Measurements from ENCODE around the gene CHD9.

The CHD9 gene

DNA sequence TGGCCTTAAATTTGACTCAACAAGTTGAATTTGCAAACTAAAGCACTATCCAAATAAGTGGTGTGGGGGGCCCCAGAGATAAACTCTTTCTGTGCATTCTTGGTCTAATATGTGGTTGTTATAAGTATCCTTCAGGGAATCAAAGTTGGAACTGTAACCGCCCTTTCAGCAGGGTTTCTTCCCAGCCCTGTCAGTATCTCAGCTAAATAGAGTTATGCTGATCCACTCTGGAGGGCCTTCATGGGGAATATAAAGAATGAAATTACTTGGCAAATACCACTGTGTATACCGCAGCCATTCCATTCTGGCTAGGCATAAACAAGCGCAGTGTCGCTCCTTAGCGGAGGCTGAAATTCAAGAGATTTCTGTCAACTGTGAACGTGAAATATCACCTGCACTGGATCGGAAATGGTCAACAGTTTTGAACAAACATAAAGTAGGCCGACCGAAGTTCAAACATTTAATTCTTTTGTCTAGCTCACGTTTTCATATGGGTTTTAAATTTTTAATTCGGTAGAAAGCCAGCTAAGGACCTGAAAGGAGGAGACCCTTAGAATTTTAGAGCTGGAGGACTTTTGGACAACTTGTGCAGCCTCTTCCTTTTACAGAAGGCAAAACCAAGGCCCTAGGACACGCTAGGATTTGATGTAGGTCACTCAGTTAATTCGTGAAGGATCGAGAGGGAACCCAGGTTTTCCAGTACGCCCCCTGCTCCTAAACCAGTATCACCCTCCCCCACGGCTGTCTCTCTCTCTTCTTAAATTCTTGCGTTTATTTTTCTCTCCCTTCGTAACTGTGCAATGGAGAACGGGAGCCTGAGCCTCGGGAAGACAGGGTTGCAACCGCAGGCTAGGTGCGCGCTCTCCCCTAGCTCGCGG lies 74.7 kb downstream of the CHD9 start:
- H3K4me1 ChIP-seq (ENCODE audit: control extremely low read depth in 1 of 4, control insufficient read depth in 4 of 4, insufficient read depth in 4 of 4, low read length in 3 of 4): peaks cover 3 to 16% (median 12%) of the 10 kb centered on the region in 4 experiments
- DNase-seq: peak in 1 of 3 donors; percentile 46
- no peaks in the 10 kb centered on the region for H3K27me3 ChIP-seq (replicated peaks in 2 of 5; ENCODE audit: control insufficient read depth in 4 of 5, insufficient read depth in 5 of 5, low read length in 4 of 5)
- ChIA-PET POLR2A (interaction anchor here (0.7 to 3.1 kb wide), 6 partner anchors 26 to 78 kb away, joined by 3 to 10 read pairs (median 3); no protein-coding TSS in a partner anchor), CTCF (interaction anchor here (1.0 to 3.0 kb wide), 17 partner anchors 8 to 91 kb away, joined by 3 to 24 read pairs (median 5); partner anchors contain the start of genes CHD9 and CHD9NB)
- peak overlapping the region; percentile 70 to 94 (median 89) for H3K4me3 ChIP-seq (ENCODE audit: control insufficient read depth in 1 of 7, extremely low read depth in 1 of 7, insufficient read depth in 4 of 7, low read depth in 2 of 7, low read length in 6 of 7)
- H3K27ac ChIP-seq (ENCODE audit: insufficient read depth in 1 of 2, low read depth in 1 of 2, low read length in 2 of 2, poor library complexity in 1 of 2, severe bottlenecking in 2 of 2): peak overlapping the region; percentile 54 to 87
- H3K36me3 ChIP-seq (ENCODE audit: control insufficient read depth in 4 of 4, insufficient read depth in 4 of 4, low read length in 3 of 4): no peaks in the 10 kb centered on the region
- 41% methylated on average over 24 of the region's 25 CpGs for WGBS (ENCODE audit: insufficient coverage)
- H3K9me3 ChIP-seq (ENCODE audit: control extremely low read depth in 1 of 5, control insufficient read depth in 4 of 5, insufficient read depth in 2 of 5, low read depth in 1 of 5, low read length in 4 of 5): no peaks in the 10 kb centered on the region

DNA sequence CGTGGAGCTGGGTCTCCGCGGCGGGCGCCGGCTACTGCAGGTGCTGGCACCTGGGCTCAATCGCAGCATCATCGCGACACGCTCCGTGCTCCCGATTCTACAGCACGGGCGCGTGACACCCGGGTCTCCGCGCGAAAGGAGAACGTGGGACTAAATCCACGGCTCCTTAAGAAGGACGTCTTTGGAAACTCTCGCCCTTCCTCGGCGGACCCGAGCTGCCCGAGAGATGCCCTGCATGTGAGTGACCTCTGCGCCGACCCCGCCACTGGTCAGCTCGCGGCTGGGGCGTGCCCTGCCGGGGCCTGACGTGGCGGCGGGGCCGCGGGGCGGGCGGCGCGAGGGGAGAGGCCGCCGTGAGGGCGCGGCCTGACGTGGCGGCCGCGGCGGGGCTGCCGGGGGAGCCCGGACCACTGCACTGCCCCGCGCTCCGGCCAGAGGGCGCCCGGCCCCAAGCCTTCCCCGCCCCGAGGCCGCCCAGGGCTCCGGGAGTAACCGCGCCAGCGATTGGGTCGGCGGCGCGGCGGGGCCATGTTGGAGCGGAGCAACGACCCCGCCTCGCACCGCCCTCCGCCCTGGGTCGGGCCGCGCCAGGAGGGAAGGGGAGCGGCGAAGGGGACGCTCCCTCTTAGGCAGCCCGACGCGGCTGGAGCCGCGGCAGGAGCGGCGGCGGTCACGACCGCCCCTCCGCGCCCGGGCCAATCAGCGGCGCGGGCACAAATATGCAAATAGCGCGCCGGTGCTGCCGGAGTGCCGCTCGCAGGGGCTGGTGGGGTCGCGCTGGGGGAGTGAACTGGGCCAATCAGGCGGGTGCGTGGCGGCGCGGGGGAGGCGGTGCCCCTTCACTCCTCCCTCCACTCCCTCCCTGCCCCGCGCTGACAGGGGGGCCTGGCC lies 75.6 kb downstream of the CHD9 start:
- CTCF ChIA-PET: interaction anchor here (1.0 to 3.0 kb wide), 15 partner anchors 9 to 91 kb away, joined by 3 to 24 read pairs (median 6); partner anchors contain the start of gene CHD9
- peak; percentile 95 to 98 (median 97) for DNase-seq
- 1% methylated on average over 84 of the region's 115 CpGs for WGBS (ENCODE audit: insufficient coverage)
- H3K36me3 ChIP-seq (ENCODE audit: control insufficient read depth in 4 of 4, insufficient read depth in 4 of 4, low read length in 3 of 4): peaks cover 0 to 2% (median 0%) of the 10 kb centered on the region in 4 experiments
- peaks cover 3 to 16% (median 12%) of the 10 kb centered on the region in 4 experiments for H3K4me1 ChIP-seq (ENCODE audit: control extremely low read depth in 1 of 4, control insufficient read depth in 4 of 4, insufficient read depth in 4 of 4, low read length in 3 of 4)
- H3K9me3 ChIP-seq (ENCODE audit: control extremely low read depth in 1 of 5, control insufficient read depth in 4 of 5, insufficient read depth in 2 of 5, low read depth in 1 of 5, low read length in 4 of 5): no peaks in the 10 kb centered on the region
- POLR2A ChIA-PET: interaction anchor here (0.7 to 3.1 kb wide), 7 partner anchors 27 to 77 kb away, joined by 3 to 10 read pairs (median 3); partner anchors contain the start of gene CHD9
- H3K27me3 ChIP-seq (replicated peaks in 2 of 5; ENCODE audit: control insufficient read depth in 4 of 5, insufficient read depth in 5 of 5, low read length in 4 of 5): no peaks in the 10 kb centered on the region
- peak overlapping the region; percentile 70 to 94 (median 89) for H3K4me3 ChIP-seq (ENCODE audit: control insufficient read depth in 1 of 7, extremely low read depth in 1 of 7, insufficient read depth in 4 of 7, low read depth in 2 of 7, low read length in 6 of 7)
- peak overlapping the region; percentile 68 to 87 for H3K27ac ChIP-seq (ENCODE audit: insufficient read depth in 1 of 2, low read depth in 1 of 2, low read length in 2 of 2, poor library complexity in 1 of 2, severe bottlenecking in 2 of 2)

- POLR2A ChIA-PET: interaction anchor here (1.4 to 3.1 kb wide), 2 partner anchors 32 to 39 kb away, joined by 3 to 10 read pairs; no protein-coding TSS in a partner anchor
These were observed 76.2 kb downstream of the CHD9 start for GRCh38 chr16:53131050-53131362.

GRCh38 chr16:53131363-53132071 lies 76.7 kb downstream of the CHD9 start:
- Histone ChIP-seq H3K4me1 (ENCODE audit: control extremely low read depth in 1 of 4, control insufficient read depth in 4 of 4, insufficient read depth in 4 of 4, low read length in 3 of 4) (peaks cover 3 to 16% (median 12%) of the 10 kb centered on the region in 4 experiments), H3K27me3 (replicated peaks in 2 of 5; ENCODE audit: control insufficient read depth in 4 of 5, insufficient read depth in 5 of 5, low read length in 4 of 5) (no peaks in the 10 kb centered on the region), H3K36me3 (ENCODE audit: control insufficient read depth in 4 of 4, insufficient read depth in 4 of 4, low read length in 3 of 4) (peaks cover 0 to 2% (median 0%) of the 10 kb centered on the region in 4 experiments), H3K4me3 (ENCODE audit: control insufficient read depth in 1 of 7, extremely low read depth in 1 of 7, insufficient read depth in 4 of 7, low read depth in 2 of 7, low read length in 6 of 7) (peak overlapping the region; percentile 66 to 93 (median 84)), H3K27ac (ENCODE audit: insufficient read depth in 1 of 2, low read depth in 1 of 2, low read length in 2 of 2, poor library complexity in 1 of 2, severe bottlenecking in 2 of 2) (peak overlapping the region in 1 of 2 experiments; percentile 64), H3K9me3 (ENCODE audit: control extremely low read depth in 1 of 5, control insufficient read depth in 4 of 5, insufficient read depth in 2 of 5, low read depth in 1 of 5, low read length in 4 of 5) (no peaks in the 10 kb centered on the region)
- ChIA-PET CTCF (interaction anchor here (0.7 to 3.0 kb wide), 6 partner anchors 10 to 76 kb away, joined by 3 to 23 read pairs (median 3); no protein-coding TSS in a partner anchor), POLR2A (interaction anchor here (1.4 to 3.1 kb wide), 2 partner anchors 33 to 39 kb away, joined by 3 to 10 read pairs; no protein-coding TSS in a partner anchor)
- peak; percentile 52 to 77 (median 68) for DNase-seq
- WGBS (ENCODE audit: insufficient coverage): 1% methylated on average over 49 of the region's 77 CpGs

More at GRCh38 chr16:53131050-53131362, 76.2 kb downstream of the CHD9 start:
- peaks cover 3 to 16% (median 12%) of the 10 kb centered on the region in 4 experiments for H3K4me1 ChIP-seq (ENCODE audit: control extremely low read depth in 1 of 4, control insufficient read depth in 4 of 4, insufficient read depth in 4 of 4, low read length in 3 of 4)
- CTCF ChIA-PET: interaction anchor here (3.0 kb wide), 1 partner anchor 30 kb away, joined by 23 read pairs; no protein-coding TSS in a partner anchor
- H3K27me3 ChIP-seq (replicated peaks in 2 of 5; ENCODE audit: control insufficient read depth in 4 of 5, insufficient read depth in 5 of 5, low read length in 4 of 5): no peaks in the 10 kb centered on the region
- H3K9me3 ChIP-seq (ENCODE audit: control extremely low read depth in 1 of 5, control insufficient read depth in 4 of 5, insufficient read depth in 2 of 5, low read depth in 1 of 5, low read length in 4 of 5): no peaks in the 10 kb centered on the region
- peak overlapping the region; percentile 52 to 94 (median 89) for H3K4me3 ChIP-seq (ENCODE audit: control insufficient read depth in 1 of 7, extremely low read depth in 1 of 7, insufficient read depth in 4 of 7, low read depth in 2 of 7, low read length in 6 of 7)
- WGBS (ENCODE audit: insufficient coverage): 0% methylated on average over 17 of the region's 46 CpGs
- H3K27ac ChIP-seq (ENCODE audit: insufficient read depth in 1 of 2, low read depth in 1 of 2, low read length in 2 of 2, poor library complexity in 1 of 2, severe bottlenecking in 2 of 2): peak overlapping the region in 1 of 2 experiments; percentile 87
- peaks cover 0 to 2% (median 0%) of the 10 kb centered on the region in 4 experiments for H3K36me3 ChIP-seq (ENCODE audit: control insufficient read depth in 4 of 4, insufficient read depth in 4 of 4, low read length in 3 of 4)
- DNase-seq: no peak

GRCh38 chr16:53132406-53132805 lies 77.6 kb downstream of the CHD9 start:
- peaks cover 3 to 16% (median 12%) of the 10 kb centered on the region in 4 experiments for H3K4me1 ChIP-seq (ENCODE audit: control extremely low read depth in 1 of 4, control insufficient read depth in 4 of 4, insufficient read depth in 4 of 4, low read length in 3 of 4)
- H3K9me3 ChIP-seq (ENCODE audit: control extremely low read depth in 1 of 5, control insufficient read depth in 4 of 5, insufficient read depth in 2 of 5, low read depth in 1 of 5, low read length in 4 of 5): no peaks in the 10 kb centered on the region
- DNase-seq: peak in 2 of 3 donors; percentile 21 to 28
- WGBS (ENCODE audit: insufficient coverage): 87% methylated on average over 4 of the region's 6 CpGs
- ChIA-PET POLR2A (interaction anchor here (3.1 kb wide), 1 partner anchor 33 kb away, joined by 10 read pairs; no protein-coding TSS in a partner anchor), CTCF (interaction anchor here (0.7 to 1.3 kb wide), 5 partner anchors 10 to 77 kb away, joined by 3 to 8 read pairs (median 3); no protein-coding TSS in a partner anchor)
- peak overlapping the region in 4 of 7 experiments; percentile 19 to 93 (median 88) for H3K4me3 ChIP-seq (ENCODE audit: control insufficient read depth in 1 of 7, extremely low read depth in 1 of 7, insufficient read depth in 4 of 7, low read depth in 2 of 7, low read length in 6 of 7)
- H3K27me3 ChIP-seq (replicated peaks in 2 of 5; ENCODE audit: control insufficient read depth in 4 of 5, insufficient read depth in 5 of 5, low read length in 4 of 5): no peaks in the 10 kb centered on the region
- peaks cover 0 to 2% (median 0%) of the 10 kb centered on the region in 4 experiments for H3K36me3 ChIP-seq (ENCODE audit: control insufficient read depth in 4 of 4, insufficient read depth in 4 of 4, low read length in 3 of 4)
- no peak overlapping the region for H3K27ac ChIP-seq (ENCODE audit: insufficient read depth in 1 of 2, low read depth in 1 of 2, low read length in 2 of 2, poor library complexity in 1 of 2, severe bottlenecking in 2 of 2)

DNA sequence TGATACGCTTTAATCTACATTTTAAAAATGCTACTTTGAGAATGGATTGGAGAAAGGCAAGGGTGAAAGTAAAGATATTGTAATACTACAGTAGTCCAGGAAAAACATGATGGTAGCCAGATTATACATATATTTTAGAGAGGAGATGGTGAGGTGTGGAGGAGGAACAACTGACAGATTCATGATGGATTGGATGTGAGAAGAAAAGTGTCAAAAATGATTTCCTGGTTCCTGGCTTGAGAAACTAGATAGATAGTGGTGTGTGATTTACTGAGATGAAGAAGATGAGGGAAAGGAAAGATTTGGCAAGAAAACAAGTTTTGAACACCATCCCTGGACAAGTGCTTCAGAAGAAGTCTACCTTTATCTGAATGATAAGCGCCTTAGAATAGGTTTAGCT lies 80.5 kb downstream of the CHD9 start:
- peaks cover 0 to 2% (median 0%) of the 10 kb centered on the region in 4 experiments for H3K36me3 ChIP-seq (ENCODE audit: control insufficient read depth in 4 of 4, insufficient read depth in 4 of 4, low read length in 3 of 4)
- ChIA-PET CTCF (interaction anchor here (1.2 kb wide), 1 partner anchor 20 kb away, joined by 3 read pairs; no protein-coding TSS in a partner anchor), POLR2A (no interaction called here)
- peaks cover 0 to 6% (median 3%) of the 10 kb centered on the region in 4 experiments for H3K4me1 ChIP-seq (ENCODE audit: control extremely low read depth in 1 of 4, control insufficient read depth in 4 of 4, insufficient read depth in 4 of 4, low read length in 3 of 4)
- DNase-seq: no peak
- H3K4me3 ChIP-seq (ENCODE audit: control insufficient read depth in 1 of 7, extremely low read depth in 1 of 7, insufficient read depth in 4 of 7, low read depth in 2 of 7, low read length in 6 of 7): no peak overlapping the region
- H3K27me3 ChIP-seq (replicated peaks in 2 of 5; ENCODE audit: control insufficient read depth in 4 of 5, insufficient read depth in 5 of 5, low read length in 4 of 5): no peaks in the 10 kb centered on the region
- H3K27ac ChIP-seq (ENCODE audit: insufficient read depth in 1 of 2, low read depth in 1 of 2, low read length in 2 of 2, poor library complexity in 1 of 2, severe bottlenecking in 2 of 2): no peak overlapping the region
- no peaks in the 10 kb centered on the region for H3K9me3 ChIP-seq (ENCODE audit: control extremely low read depth in 1 of 5, control insufficient read depth in 4 of 5, insufficient read depth in 2 of 5, low read depth in 1 of 5, low read length in 4 of 5)
- WGBS (ENCODE audit: insufficient coverage): 100% methylated on average over 1 of the region's 2 CpGs

All from common myeloid progenitor, CD34-positive (primary cell).